ENCODE measurements around the gene CAPNS1. TPM values are rescaled to one million over a fixed set of nuclear protein-coding genes. Genes with fewer than 3 reads are reported as not detected.

The CAPNS1 gene
- total and polyA plus RNA-seq, 9 of the 15 experiments (the other 6 are each of a cell fraction or from before 2014, with no cell fraction given): 77.9 to 576 (median 258) TPM

DNA sequence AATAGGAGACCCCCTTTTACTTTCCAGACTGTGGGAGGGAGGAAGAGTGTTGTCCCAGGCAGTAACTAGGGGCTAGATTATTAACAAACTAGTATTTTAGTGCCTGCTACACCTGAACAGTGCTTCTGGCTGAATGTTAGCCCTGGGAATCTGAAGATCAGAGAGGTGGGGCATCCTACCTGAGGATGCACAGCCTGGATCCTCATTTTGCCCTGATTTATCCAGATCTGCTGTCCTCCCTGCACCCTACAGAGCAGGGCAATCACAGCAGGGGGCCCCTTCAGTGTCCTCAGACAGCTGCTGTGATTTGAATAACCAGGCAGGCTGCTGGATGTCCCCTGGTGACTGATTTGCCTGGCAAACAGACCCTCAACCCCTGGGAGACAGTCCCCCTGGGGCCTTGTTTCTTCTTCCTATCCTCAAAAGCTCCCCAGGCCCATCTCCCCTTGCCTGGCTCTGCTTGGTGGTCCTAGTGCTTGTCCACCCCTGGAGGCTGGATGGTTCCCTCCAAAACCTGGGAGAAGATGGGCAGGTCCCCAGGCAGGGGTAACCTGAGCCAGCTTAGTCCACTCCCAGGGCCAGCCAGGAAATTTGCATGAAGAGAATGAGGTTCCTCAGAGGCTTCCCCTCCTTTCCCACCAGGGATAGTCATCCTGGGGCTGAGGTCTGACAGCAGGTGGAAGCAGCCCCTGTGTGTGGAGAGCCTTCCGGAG lies 29.2 kb upstream of the CAPNS1 start, which contains the start of gene OVOL3 (continued):
- no peak for TF ChIP-seq HMG20A (CRISPR knock-in tag; conservative IDR thresholded peaks at IDR 0.05)
- TF ChIP-seq, protein P1, sequence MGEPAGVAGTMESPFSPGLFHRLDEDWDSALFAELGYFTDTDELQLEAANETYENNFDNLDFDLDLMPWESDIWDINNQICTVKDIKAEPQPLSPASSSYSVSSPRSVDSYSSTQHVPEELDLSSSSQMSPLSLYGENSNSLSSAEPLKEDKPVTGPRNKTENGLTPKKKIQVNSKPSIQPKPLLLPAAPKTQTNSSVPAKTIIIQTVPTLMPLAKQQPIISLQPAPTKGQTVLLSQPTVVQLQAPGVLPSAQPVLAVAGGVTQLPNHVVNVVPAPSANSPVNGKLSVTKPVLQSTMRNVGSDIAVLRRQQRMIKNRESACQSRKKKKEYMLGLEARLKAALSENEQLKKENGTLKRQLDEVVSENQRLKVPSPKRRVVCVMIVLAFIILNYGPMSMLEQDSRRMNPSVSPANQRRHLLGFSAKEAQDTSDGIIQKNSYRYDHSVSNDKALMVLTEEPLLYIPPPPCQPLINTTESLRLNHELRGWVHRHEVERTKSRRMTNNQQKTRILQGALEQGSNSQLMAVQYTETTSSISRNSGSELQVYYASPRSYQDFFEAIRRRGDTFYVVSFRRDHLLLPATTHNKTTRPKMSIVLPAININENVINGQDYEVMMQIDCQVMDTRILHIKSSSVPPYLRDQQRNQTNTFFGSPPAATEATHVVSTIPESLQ (CRISPR knock-in tag; IDR thresholded peaks at IDR 0.05): no peak
- no peak for TF ChIP-seq ZNF507 (tag; conservative IDR thresholded peaks at IDR 0.05)
- no peak for TF ChIP-seq ZNF175 (CRISPR knock-in tag; IDR thresholded peaks at IDR 0.05; ENCODE audit: low read depth)
- peak; percentile 80 for TF ChIP-seq ZFP36 (IDR thresholded peaks at IDR 0.05; ENCODE audit: low read depth, low read length, partially characterized antibody)
- TF ChIP-seq ZNF785 (CRISPR knock-in tag; IDR thresholded peaks at IDR 0.05): no peak
- TF ChIP-seq, protein P2, sequence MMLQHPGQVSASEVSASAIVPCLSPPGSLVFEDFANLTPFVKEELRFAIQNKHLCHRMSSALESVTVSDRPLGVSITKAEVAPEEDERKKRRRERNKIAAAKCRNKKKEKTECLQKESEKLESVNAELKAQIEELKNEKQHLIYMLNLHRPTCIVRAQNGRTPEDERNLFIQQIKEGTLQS (IDR thresholded peaks at IDR 0.05): no peak
- TF ChIP-seq, protein P2 (CRISPR knock-in tag; conservative IDR thresholded peaks at IDR 0.05): no peak
- TF ChIP-seq SAP30 (IDR thresholded peaks at IDR 0.05; ENCODE audit: borderline replicate concordance, insufficient read depth, low read depth, low read length, poor library complexity, severe bottlenecking): no peak
- TF ChIP-seq, protein P3, sequence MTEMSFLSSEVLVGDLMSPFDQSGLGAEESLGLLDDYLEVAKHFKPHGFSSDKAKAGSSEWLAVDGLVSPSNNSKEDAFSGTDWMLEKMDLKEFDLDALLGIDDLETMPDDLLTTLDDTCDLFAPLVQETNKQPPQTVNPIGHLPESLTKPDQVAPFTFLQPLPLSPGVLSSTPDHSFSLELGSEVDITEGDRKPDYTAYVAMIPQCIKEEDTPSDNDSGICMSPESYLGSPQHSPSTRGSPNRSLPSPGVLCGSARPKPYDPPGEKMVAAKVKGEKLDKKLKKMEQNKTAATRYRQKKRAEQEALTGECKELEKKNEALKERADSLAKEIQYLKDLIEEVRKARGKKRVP (CRISPR knock-in tag; IDR thresholded peaks at IDR 0.05): no peak
- no peak for TF ChIP-seq SRSF3 (IDR thresholded peaks at IDR 0.05; ENCODE audit: insufficient read depth, low read length)
- TF ChIP-seq ZNF717 (CRISPR knock-in tag; IDR thresholded peaks at IDR 0.05): no peak
- no peak for TF ChIP-seq ZNF197 (CRISPR knock-in tag; IDR thresholded peaks at IDR 0.05; ENCODE audit: low read depth)
- TF ChIP-seq CHCHD3 (CRISPR knock-in tag; IDR thresholded peaks at IDR 0.05): no peak
- no peak for TF ChIP-seq HNRNPK (IDR thresholded peaks at IDR 0.05; ENCODE audit: low read depth, low read length, poor library complexity, severe bottlenecking)
- TF ChIP-seq NUFIP1 (IDR thresholded peaks at IDR 0.05; ENCODE audit: partially characterized antibody): no peak
- TF ChIP-seq, protein P4, sequence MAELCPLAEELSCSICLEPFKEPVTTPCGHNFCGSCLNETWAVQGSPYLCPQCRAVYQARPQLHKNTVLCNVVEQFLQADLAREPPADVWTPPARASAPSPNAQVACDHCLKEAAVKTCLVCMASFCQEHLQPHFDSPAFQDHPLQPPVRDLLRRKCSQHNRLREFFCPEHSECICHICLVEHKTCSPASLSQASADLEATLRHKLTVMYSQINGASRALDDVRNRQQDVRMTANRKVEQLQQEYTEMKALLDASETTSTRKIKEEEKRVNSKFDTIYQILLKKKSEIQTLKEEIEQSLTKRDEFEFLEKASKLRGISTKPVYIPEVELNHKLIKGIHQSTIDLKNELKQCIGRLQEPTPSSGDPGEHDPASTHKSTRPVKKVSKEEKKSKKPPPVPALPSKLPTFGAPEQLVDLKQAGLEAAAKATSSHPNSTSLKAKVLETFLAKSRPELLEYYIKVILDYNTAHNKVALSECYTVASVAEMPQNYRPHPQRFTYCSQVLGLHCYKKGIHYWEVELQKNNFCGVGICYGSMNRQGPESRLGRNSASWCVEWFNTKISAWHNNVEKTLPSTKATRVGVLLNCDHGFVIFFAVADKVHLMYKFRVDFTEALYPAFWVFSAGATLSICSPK (IDR thresholded peaks at IDR 0.05; ENCODE audit: borderline replicate concordance): no peak
- TF ChIP-seq, protein P5, sequence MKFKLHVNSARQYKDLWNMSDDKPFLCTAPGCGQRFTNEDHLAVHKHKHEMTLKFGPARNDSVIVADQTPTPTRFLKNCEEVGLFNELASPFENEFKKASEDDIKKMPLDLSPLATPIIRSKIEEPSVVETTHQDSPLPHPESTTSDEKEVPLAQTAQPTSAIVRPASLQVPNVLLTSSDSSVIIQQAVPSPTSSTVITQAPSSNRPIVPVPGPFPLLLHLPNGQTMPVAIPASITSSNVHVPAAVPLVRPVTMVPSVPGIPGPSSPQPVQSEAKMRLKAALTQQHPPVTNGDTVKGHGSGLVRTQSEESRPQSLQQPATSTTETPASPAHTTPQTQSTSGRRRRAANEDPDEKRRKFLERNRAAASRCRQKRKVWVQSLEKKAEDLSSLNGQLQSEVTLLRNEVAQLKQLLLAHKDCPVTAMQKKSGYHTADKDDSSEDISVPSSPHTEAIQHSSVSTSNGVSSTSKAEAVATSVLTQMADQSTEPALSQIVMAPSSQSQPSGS (CRISPR knock-in tag; IDR thresholded peaks at IDR 0.05): no peak
- TF ChIP-seq NFIX (CRISPR knock-in tag; IDR thresholded peaks at IDR 0.05; ENCODE audit: low read depth): no peak
- no peak for TF ChIP-seq ZBTB7A (IDR thresholded peaks at IDR 0.05; ENCODE audit: borderline replicate concordance, control insufficient read depth, low read depth, low read length)

Data from K562 (cell line).